SK-N-SH treated with all-trans-retinoic acid at 6 μM for 48 hours (cell line): ENCODE measurements around the gene CALR3.

Experiments
- ESRRG ChIP-seq: fragments of 250-450 bp; sonication (Bioruptor Pico); IDR thresholded peaks from 2 replicates; pipeline ENCODE4 v1.6.1; 2021; ENCODE audit warnings: mild to moderate bottlenecking
- RARB ChIP-seq: fragments of 250-450 bp; sonication (Bioruptor Pico); IDR thresholded peaks from 2 replicates; pipeline ENCODE4 v1.8.0; 2021; ENCODE audit warnings: mild to moderate bottlenecking, moderate library complexity
- TCF4 ChIP-seq: fragments of 250-450 bp; sonication (Bioruptor Pico); IDR thresholded peaks from 2 replicates; pipeline ENCODE4 v1.8.0; 2021; ENCODE audit warnings: mild to moderate bottlenecking, moderate library complexity, borderline replicate concordance
- ZFP3 ChIP-seq: fragments of 250-450 bp; sonication (Bioruptor Pico); IDR thresholded peaks from 2 replicates; pipeline ENCODE4 v1.5.0; 2020; ENCODE audit warnings: mild to moderate bottlenecking, moderate library complexity
- ZFP30 ChIP-seq: fragments of 450-650 bp; formaldehyde crosslinking; IDR thresholded peaks from 2 replicates; pipeline ENCODE4 v1.5.0; 2022; ENCODE audit warnings: mild to moderate bottlenecking, moderate library complexity
- ZNF8 ChIP-seq: fragments of 450-650 bp; formaldehyde crosslinking; IDR thresholded peaks from 2 replicates; pipeline ENCODE4 v1.5.0; 2020; ENCODE audit warnings: mild to moderate bottlenecking, moderate library complexity

DNA sequence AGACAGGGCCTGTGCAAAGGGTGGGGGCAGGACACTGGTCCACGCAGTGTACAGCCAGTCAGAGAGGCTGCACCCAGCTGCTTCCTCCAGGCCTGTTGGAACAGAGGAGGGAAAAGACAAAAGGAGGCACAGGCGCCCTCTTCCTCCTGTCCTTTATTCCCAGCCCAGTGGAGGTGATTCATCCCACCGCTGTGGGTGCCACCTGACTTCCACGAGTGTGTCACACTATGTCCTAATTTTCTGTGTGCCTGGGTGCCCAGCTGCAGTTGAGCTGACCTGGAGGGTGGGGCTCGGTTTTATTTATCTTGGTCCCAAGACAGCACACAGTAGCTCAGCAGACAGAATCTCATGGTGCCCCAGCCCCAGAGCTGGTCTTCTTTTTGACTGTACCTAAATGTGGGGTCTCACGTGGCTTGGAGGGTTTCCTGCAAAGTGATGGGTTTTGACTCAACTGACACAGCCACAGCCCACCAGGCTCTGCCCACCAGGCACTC, 33.2 kb downstream of the CALR3 start:
- TF ChIP-seq RARB (CRISPR knock-in tag) (no peak), TCF4 (CRISPR knock-in tag) (no peak), ZFP30 (CRISPR knock-in tag) (no peak), ZNF8 (CRISPR knock-in tag) (no peak), ESRRG (no peak), ZFP3 (no peak)
